DND-41 (cell line): ENCODE results near the gene FAF1.

Experiments
- EZH2 ChIP-seq: IDR thresholded peaks from 3 replicates; pipeline ENCODE4 v1.6.1; 2012; ENCODE audit warnings: borderline replicate concordance, low read depth, mild to moderate bottlenecking, moderate library complexity, low read length, inconsistent platforms; ENCODE audit not compliant: severe bottlenecking
- TF ChIP-seq, protein P1 (sequence below): IDR thresholded peaks from 2 replicates; pipeline ENCODE4 v1.5.1; 2012; ENCODE audit warnings: borderline replicate concordance, low read length, moderate library complexity, mild to moderate bottlenecking; ENCODE audit not compliant: poor library complexity, severe bottlenecking; ENCODE audit errors: extremely low read depth

DNA sequence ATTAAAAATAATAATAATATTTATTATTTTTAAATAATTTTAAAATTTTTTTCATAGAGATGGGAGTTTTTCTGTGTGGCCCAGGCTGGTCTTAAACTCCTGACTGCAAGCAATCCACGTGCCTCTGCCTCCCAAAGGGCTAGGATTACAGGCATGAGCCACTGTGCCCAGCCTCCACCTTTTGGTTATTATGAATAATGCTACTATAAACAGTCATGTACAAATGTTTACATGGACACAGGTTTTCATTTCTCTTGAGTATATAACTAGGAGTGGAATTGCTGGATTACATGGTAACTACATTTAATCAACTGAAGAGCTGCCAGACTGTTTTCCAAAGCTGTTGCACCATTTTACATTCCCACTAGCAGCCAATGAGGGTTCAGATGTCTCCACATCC lies 433.6 kb downstream of the FAF1 start:
- TF ChIP-seq, protein P1, sequence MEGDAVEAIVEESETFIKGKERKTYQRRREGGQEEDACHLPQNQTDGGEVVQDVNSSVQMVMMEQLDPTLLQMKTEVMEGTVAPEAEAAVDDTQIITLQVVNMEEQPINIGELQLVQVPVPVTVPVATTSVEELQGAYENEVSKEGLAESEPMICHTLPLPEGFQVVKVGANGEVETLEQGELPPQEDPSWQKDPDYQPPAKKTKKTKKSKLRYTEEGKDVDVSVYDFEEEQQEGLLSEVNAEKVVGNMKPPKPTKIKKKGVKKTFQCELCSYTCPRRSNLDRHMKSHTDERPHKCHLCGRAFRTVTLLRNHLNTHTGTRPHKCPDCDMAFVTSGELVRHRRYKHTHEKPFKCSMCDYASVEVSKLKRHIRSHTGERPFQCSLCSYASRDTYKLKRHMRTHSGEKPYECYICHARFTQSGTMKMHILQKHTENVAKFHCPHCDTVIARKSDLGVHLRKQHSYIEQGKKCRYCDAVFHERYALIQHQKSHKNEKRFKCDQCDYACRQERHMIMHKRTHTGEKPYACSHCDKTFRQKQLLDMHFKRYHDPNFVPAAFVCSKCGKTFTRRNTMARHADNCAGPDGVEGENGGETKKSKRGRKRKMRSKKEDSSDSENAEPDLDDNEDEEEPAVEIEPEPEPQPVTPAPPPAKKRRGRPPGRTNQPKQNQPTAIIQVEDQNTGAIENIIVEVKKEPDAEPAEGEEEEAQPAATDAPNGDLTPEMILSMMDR: no peak
- no peak for TF ChIP-seq EZH2
